Measurements from ENCODE around the gene RSF1.

GRCh38 chr11:77775936-77776335, 44.6 kb downstream of the RSF1 start:
- TF ChIP-seq POLR2AphosphoS5 (IDR thresholded peaks at IDR 0.05) (no peak), POLR2A (IDR thresholded peaks at IDR 0.05; ENCODE audit: low read depth) (no peak), EP300 (IDR thresholded peaks at IDR 0.05) (no peak)
- TF ChIP-seq, protein P1, sequence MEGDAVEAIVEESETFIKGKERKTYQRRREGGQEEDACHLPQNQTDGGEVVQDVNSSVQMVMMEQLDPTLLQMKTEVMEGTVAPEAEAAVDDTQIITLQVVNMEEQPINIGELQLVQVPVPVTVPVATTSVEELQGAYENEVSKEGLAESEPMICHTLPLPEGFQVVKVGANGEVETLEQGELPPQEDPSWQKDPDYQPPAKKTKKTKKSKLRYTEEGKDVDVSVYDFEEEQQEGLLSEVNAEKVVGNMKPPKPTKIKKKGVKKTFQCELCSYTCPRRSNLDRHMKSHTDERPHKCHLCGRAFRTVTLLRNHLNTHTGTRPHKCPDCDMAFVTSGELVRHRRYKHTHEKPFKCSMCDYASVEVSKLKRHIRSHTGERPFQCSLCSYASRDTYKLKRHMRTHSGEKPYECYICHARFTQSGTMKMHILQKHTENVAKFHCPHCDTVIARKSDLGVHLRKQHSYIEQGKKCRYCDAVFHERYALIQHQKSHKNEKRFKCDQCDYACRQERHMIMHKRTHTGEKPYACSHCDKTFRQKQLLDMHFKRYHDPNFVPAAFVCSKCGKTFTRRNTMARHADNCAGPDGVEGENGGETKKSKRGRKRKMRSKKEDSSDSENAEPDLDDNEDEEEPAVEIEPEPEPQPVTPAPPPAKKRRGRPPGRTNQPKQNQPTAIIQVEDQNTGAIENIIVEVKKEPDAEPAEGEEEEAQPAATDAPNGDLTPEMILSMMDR (IDR thresholded peaks at IDR 0.05) = no peak

All from esophagus muscularis mucosa (tissue), 4 donors.